ENCODE results near the gene ZNF804A. TPM values are rescaled to one million over a fixed set of nuclear protein-coding genes. Genes with fewer than 3 reads are reported as not detected.

ZNF804A gene
- total RNA-seq, 1 experiment from 2014 or later, result not detected

DNA sequence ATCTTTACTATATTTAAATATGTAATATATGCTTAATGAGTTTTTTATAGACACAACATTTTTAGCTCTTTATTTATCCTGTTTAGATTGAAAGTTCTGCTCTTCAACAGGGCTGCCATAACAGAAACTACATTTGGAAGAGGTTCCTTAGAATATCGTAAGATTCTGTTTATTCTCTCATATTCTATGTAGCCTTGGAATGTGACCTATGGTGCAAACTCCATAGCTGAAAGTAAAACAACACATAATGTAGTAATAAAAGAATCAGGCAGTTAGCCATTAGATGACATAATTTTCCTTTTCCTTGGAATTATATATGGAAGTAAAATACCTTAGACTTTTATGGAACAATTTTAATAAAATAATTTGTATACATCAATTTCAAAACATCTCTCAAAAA, 91.3 kb downstream of the ZNF804A start:
- CTCF ChIA-PET, result no interaction called here
- no peaks in the 10 kb centered on the region for H3K36me3 Mint-ChIP-seq (ENCODE audit: insufficient read depth, unreplicated experiment)
- no peak for DNase-seq
- POLR2A ChIA-PET, result no interaction called here
- TF ChIP-seq, protein P1, sequence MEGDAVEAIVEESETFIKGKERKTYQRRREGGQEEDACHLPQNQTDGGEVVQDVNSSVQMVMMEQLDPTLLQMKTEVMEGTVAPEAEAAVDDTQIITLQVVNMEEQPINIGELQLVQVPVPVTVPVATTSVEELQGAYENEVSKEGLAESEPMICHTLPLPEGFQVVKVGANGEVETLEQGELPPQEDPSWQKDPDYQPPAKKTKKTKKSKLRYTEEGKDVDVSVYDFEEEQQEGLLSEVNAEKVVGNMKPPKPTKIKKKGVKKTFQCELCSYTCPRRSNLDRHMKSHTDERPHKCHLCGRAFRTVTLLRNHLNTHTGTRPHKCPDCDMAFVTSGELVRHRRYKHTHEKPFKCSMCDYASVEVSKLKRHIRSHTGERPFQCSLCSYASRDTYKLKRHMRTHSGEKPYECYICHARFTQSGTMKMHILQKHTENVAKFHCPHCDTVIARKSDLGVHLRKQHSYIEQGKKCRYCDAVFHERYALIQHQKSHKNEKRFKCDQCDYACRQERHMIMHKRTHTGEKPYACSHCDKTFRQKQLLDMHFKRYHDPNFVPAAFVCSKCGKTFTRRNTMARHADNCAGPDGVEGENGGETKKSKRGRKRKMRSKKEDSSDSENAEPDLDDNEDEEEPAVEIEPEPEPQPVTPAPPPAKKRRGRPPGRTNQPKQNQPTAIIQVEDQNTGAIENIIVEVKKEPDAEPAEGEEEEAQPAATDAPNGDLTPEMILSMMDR (IDR thresholded peaks at IDR 0.05; ENCODE audit: insufficient read depth in 1 of 2, low read depth in 1 of 2, low read length in 1 of 2, severe bottlenecking in 1 of 2, unreplicated experiment in 1 of 2), result no peak
- no peak overlapping the region for H3K4me3 ChIP-seq (ENCODE audit: low read depth, low read length)
- H3K9me3 ChIP-seq, result no peaks in the 10 kb centered on the region
- no peaks in the 10 kb centered on the region for H3K4me1 Mint-ChIP-seq (ENCODE audit: low read depth, unreplicated experiment)
- intact Hi-C loops (cut with micrococcal nuclease; ENCODE audit: unreplicated experiment), result no loop called here
- no TSS peak for BruUV-seq (replicated peaks)
- H3K9me3 Mint-ChIP-seq (ENCODE audit: unreplicated experiment), result no peaks in the 10 kb centered on the region
- no peaks in the 10 kb centered on the region for H3K4me1 ChIP-seq
- H3K27me3 ChIP-seq (replicated peaks; ENCODE audit: control insufficient read depth, insufficient read depth, low read length), result no peaks in the 10 kb centered on the region
- no peak overlapping the region for H3K4me3 Mint-ChIP-seq (ENCODE audit: unreplicated experiment)
- no peak overlapping the region for H3K27ac Mint-ChIP-seq (ENCODE audit: unreplicated experiment)
- H3K36me3 ChIP-seq (ENCODE audit: control insufficient read depth, insufficient read depth, low read length), result no peaks in the 10 kb centered on the region
- H3K27me3 Mint-ChIP-seq (ENCODE audit: insufficient read depth, unreplicated experiment), result no peaks in the 10 kb centered on the region

DNA sequence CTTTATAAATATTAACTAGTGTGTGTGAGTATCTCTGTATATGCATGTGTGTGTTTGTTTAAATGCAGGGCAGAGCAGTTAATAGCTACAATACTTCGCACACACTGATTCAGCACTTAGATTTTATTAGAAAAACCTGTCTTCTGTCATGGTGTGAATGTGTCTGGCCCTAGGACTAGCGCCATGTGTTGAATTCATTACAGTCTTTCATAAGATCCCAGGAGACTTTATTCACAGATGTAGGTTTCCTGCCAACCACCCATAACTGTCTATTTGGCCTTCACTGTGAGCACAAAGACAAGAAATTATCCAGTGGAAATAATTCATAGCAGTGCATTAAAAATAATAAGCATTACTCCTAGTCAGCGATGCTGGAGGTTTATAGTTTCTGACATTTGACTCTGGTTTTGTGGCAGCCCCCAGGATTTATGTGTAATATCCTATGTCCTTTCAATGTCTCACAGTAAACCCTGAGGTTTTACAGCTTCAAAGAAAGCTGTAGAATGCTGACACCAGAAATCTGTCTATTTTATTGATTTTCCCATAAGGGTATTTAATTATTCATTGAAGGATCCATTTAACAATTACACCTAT, 93.9 kb downstream of the ZNF804A start:
- DNase-seq, result no peak
- H3K27ac Mint-ChIP-seq (ENCODE audit: unreplicated experiment), result no peak overlapping the region
- ChIA-PET POLR2A (no interaction called here), CTCF (no interaction called here)
- H3K4me3 Mint-ChIP-seq (ENCODE audit: unreplicated experiment), result no peak overlapping the region
- Histone ChIP-seq H3K27me3 (replicated peaks; ENCODE audit: control insufficient read depth, insufficient read depth, low read length) (no peaks in the 10 kb centered on the region), H3K9me3 (no peaks in the 10 kb centered on the region), H3K4me3 (ENCODE audit: low read depth, low read length) (no peak overlapping the region), H3K36me3 (ENCODE audit: control insufficient read depth, insufficient read depth, low read length) (no peaks in the 10 kb centered on the region), H3K4me1 (no peaks in the 10 kb centered on the region)
- BruUV-seq (replicated peaks), result no TSS peak
- intact Hi-C loops (cut with micrococcal nuclease; ENCODE audit: unreplicated experiment), result no loop called here
- H3K9me3 Mint-ChIP-seq (ENCODE audit: unreplicated experiment), result no peaks in the 10 kb centered on the region
- no peaks in the 10 kb centered on the region for H3K4me1 Mint-ChIP-seq (ENCODE audit: low read depth, unreplicated experiment)
- TF ChIP-seq, protein P1 (IDR thresholded peaks at IDR 0.05; ENCODE audit: insufficient read depth in 1 of 2, low read depth in 1 of 2, low read length in 1 of 2, severe bottlenecking in 1 of 2, unreplicated experiment in 1 of 2), result no peak
- H3K27me3 Mint-ChIP-seq (ENCODE audit: insufficient read depth, unreplicated experiment), result no peaks in the 10 kb centered on the region
- no peaks in the 10 kb centered on the region for H3K36me3 Mint-ChIP-seq (ENCODE audit: insufficient read depth, unreplicated experiment)

DNA sequence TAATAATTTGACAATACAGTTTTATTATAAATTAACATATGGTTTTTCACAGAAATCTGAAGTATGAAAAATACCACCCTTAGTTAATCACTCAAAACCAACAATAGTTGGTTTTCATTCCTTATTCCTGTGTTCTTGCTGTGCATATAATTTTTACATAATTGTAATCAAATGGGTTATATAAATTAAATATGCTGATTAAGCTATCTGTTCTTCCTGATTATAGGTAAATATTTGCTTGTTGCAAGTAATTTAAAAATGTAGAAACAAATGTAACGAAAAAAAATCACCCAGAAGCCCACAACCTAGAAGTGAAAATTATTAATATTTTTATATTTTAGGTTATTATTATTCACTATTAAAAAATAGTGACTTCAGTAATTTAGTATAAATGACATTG, 98.3 kb downstream of the ZNF804A start:
- H3K36me3 Mint-ChIP-seq (ENCODE audit: insufficient read depth, unreplicated experiment), result no peaks in the 10 kb centered on the region
- H3K36me3 ChIP-seq (ENCODE audit: control insufficient read depth, insufficient read depth, low read length), result no peaks in the 10 kb centered on the region
- H3K4me3 ChIP-seq (ENCODE audit: low read depth, low read length), result no peak overlapping the region
- H3K4me3 Mint-ChIP-seq (ENCODE audit: unreplicated experiment), result no peak overlapping the region
- H3K4me1 ChIP-seq, result no peaks in the 10 kb centered on the region
- no peaks in the 10 kb centered on the region for H3K4me1 Mint-ChIP-seq (ENCODE audit: low read depth, unreplicated experiment)
- TF ChIP-seq, protein P1 (IDR thresholded peaks at IDR 0.05; ENCODE audit: insufficient read depth in 1 of 2, low read depth in 1 of 2, low read length in 1 of 2, severe bottlenecking in 1 of 2, unreplicated experiment in 1 of 2), result no peak
- CTCF ChIA-PET, result no interaction called here
- no peaks in the 10 kb centered on the region for H3K27me3 Mint-ChIP-seq (ENCODE audit: insufficient read depth, unreplicated experiment)
- intact Hi-C loops (cut with micrococcal nuclease; ENCODE audit: unreplicated experiment), result no loop called here
- H3K27ac Mint-ChIP-seq (ENCODE audit: unreplicated experiment), result no peak overlapping the region
- BruUV-seq (replicated peaks), result no TSS peak
- no peaks in the 10 kb centered on the region for H3K27me3 ChIP-seq (replicated peaks; ENCODE audit: control insufficient read depth, insufficient read depth, low read length)
- H3K9me3 Mint-ChIP-seq (ENCODE audit: unreplicated experiment), result no peaks in the 10 kb centered on the region
- H3K9me3 ChIP-seq, result no peaks in the 10 kb centered on the region
- no peak for DNase-seq
- POLR2A ChIA-PET, result no interaction called here
